CD14-positive monocyte (primary cell): Measurements from ENCODE around the gene GLMP. TPM values are rescaled to one million over a fixed set of nuclear protein-coding genes. Genes with fewer than 3 reads are reported as not detected.

Experiments
- DNase-seq, 3 donors: peaks; one replicate each; pipeline ENCODE4 v3.0.0-alpha.2; 2011 to 2022
- H2AFZ ChIP-seq: 2 replicates; pipeline ENCODE4 v1.6.0; 2012; ENCODE audit warnings: mild to moderate bottlenecking, low read depth, low read length, inconsistent platforms; ENCODE audit not compliant: insufficient read depth, poor library complexity, severe bottlenecking
- H3K27ac ChIP-seq, 2 donors: 1 replicate in 1 of 2; 2 replicates in 1 of 2; pipeline ENCODE4 v1.5.1; 2012 to 2013; ENCODE audit warnings: low read length in 2 of 2, control low read depth in 1 of 2, inconsistent platforms in 1 of 2, low read depth in 1 of 2, mild to moderate bottlenecking in 1 of 2
- H3K27me3 ChIP-seq, 2 donors: one replicate each; pipeline versions ENCODE4 v1.6.0 to v1.6.1; 2011 to 2013; ENCODE audit warnings: low read length in 2 of 2; ENCODE audit not compliant: control insufficient read depth in 2 of 2, insufficient read depth in 2 of 2
- H3K36me3 ChIP-seq, 2 donors: replicated peaks in 1 of 2; 1 replicate in 1 of 2; 2 replicates in 1 of 2; pipeline versions ENCODE4 v1.5.1 to v1.6.1; 2012 to 2013; ENCODE audit warnings: low read length in 2 of 2, control low read depth in 1 of 2, inconsistent platforms in 1 of 2, mild to moderate bottlenecking in 1 of 2; ENCODE audit not compliant: insufficient read depth in 2 of 2, control insufficient read depth in 1 of 2
- H3K4me1 ChIP-seq, 2 donors: 1 replicate in 1 of 2; 2 replicates in 1 of 2; pipeline versions ENCODE4 v1.5.1 to v1.6.1; 2012 to 2013; ENCODE audit warnings: low read length in 2 of 2, control low read depth in 1 of 2, inconsistent platforms in 1 of 2, mild to moderate bottlenecking in 1 of 2, moderate library complexity in 1 of 2; ENCODE audit not compliant: insufficient read depth in 2 of 2, control insufficient read depth in 1 of 2
- H3K4me2 ChIP-seq: replicated peaks from 2 replicates; pipeline ENCODE3; 2012; ENCODE audit warnings: low read length, moderate library complexity, mild to moderate bottlenecking; ENCODE audit not compliant: poor library complexity, severe bottlenecking; ENCODE audit errors: extremely low read depth
- H3K4me3 ChIP-seq, 3 experiments: fragments of 200-600 bp in 1 of 3; sonication (generic) in 1 of 3; replicated peaks in 1 of 3; 1 replicate in 2 of 3; 2 replicates in 1 of 3; pipeline ENCODE4 v1.5.1; 2011 to 2013; ENCODE audit warnings: low read length in 3 of 3, mild to moderate bottlenecking in 3 of 3, control low read depth in 2 of 3, low read depth in 2 of 3, inconsistent platforms in 1 of 3, moderate library complexity in 1 of 3
- H3K79me2 ChIP-seq: 2 replicates; pipeline ENCODE4 v1.6.0; 2012; ENCODE audit warnings: mild to moderate bottlenecking, control low read depth, inconsistent platforms, low read length, moderate library complexity; ENCODE audit not compliant: insufficient read depth
- H3K9ac ChIP-seq: 2 replicates; pipeline ENCODE4 v1.6.0; 2017; ENCODE audit warnings: low read length, mild to moderate bottlenecking; ENCODE audit not compliant: insufficient read depth, poor library complexity, severe bottlenecking
- H3K9me3 ChIP-seq, 2 donors: replicated peaks in 1 of 2; 1 replicate in 1 of 2; 2 replicates in 1 of 2; pipeline versions ENCODE4 v1.5.1 to v1.6.1; 2012 to 2013; ENCODE audit warnings: low read length in 2 of 2, control low read depth in 1 of 2; ENCODE audit not compliant: control insufficient read depth in 1 of 2, insufficient read depth in 1 of 2
- H4K20me1 ChIP-seq: 2 replicates; pipeline ENCODE4 v1.6.0; 2012; ENCODE audit warnings: mild to moderate bottlenecking, low read length, control low read depth, moderate library complexity; ENCODE audit not compliant: insufficient read depth
- H3K27ac Mint-ChIP-seq, 7 donors: one replicate each; pipeline ENCODE4 v1.8.0; 2020; ENCODE audit warnings: mild to moderate bottlenecking in 7 of 7, mixed read lengths in 7 of 7, moderate library complexity in 6 of 7, inconsistent platforms in 2 of 7
- H3K27me3 Mint-ChIP-seq, 3 donors: one replicate each; pipeline ENCODE4 v1.8.0; 2021 to 2022; ENCODE audit warnings: low read depth in 3 of 3, mild to moderate bottlenecking in 3 of 3, mixed read lengths in 3 of 3, moderate library complexity in 3 of 3, inconsistent platforms in 1 of 3
- H3K36me3 Mint-ChIP-seq, 2 donors: one replicate each; pipeline ENCODE4 v1.8.0; 2020; ENCODE audit warnings: mixed read lengths in 2 of 2, inconsistent platforms in 1 of 2, mild to moderate bottlenecking in 1 of 2
- H3K4me1 Mint-ChIP-seq: one replicate; pipeline ENCODE4 v1.8.0; 2020; ENCODE audit warnings: mild to moderate bottlenecking, mixed read lengths
- H3K4me3 Mint-ChIP-seq, 2 donors: one replicate each; pipeline ENCODE4 v1.8.0; 2020; ENCODE audit warnings: mild to moderate bottlenecking in 2 of 2, mixed read lengths in 2 of 2, moderate library complexity in 1 of 2
- H3K9me3 Mint-ChIP-seq, 7 donors: one replicate each; pipeline ENCODE4 v1.8.0; 2020 to 2022; ENCODE audit warnings: mixed read lengths in 7 of 7, mild to moderate bottlenecking in 6 of 7, moderate library complexity in 6 of 7, inconsistent platforms in 2 of 7
- WGBS: methylation state at CpG from one replicate; pipeline ENCODE4 v1.1.5; 2013; ENCODE audit warnings: missing lambda C conversion rate; ENCODE audit not compliant: insufficient coverage; 5-methylcytosine and 5-hydroxymethylcytosine counted together
- intact Hi-C, 2 donors: fragments of 100-400 bp; cut with micrococcal nuclease; formaldehyde crosslinking; loops; one replicate each; pipeline versions ENCODE4 v1.15.0 to v1.15.1; 2023
- polyA plus RNA-seq, 3 donors: library from polyadenylated mRNA; depleted of rRNA in 1 of 3; unstranded in 2 of 3; stranded (reverse) in 1 of 3; fragments of 300-500 nt in 2 of 3; fragments of >200 nt in 1 of 3; fragmentation: Illumina TruSeq in 2 of 3; gene quantifications; 1 replicate in 2 of 3; 2 replicates in 1 of 3; pipeline ENCODE4 v1.2.3, GENCODE V29; 2012 to 2021
- TF ChIP-seq, protein P1 (sequence below): fragments of 200-600 bp; IDR thresholded peaks from one replicate; pipeline ENCODE4 v1.8.0; 2022; ENCODE audit warnings: antibody characterized with exemption, mild to moderate bottlenecking

The GLMP gene
- polyA plus RNA-seq, 3 donors = 24.3 to 59.6 (median 34.7) TPM

GRCh38 chr1:156276532-156276931, 18.9 kb downstream of the GLMP start:
- TF ChIP-seq, protein P1, sequence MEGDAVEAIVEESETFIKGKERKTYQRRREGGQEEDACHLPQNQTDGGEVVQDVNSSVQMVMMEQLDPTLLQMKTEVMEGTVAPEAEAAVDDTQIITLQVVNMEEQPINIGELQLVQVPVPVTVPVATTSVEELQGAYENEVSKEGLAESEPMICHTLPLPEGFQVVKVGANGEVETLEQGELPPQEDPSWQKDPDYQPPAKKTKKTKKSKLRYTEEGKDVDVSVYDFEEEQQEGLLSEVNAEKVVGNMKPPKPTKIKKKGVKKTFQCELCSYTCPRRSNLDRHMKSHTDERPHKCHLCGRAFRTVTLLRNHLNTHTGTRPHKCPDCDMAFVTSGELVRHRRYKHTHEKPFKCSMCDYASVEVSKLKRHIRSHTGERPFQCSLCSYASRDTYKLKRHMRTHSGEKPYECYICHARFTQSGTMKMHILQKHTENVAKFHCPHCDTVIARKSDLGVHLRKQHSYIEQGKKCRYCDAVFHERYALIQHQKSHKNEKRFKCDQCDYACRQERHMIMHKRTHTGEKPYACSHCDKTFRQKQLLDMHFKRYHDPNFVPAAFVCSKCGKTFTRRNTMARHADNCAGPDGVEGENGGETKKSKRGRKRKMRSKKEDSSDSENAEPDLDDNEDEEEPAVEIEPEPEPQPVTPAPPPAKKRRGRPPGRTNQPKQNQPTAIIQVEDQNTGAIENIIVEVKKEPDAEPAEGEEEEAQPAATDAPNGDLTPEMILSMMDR = no peak
- no peaks in the 10 kb centered on the region for H3K27me3 ChIP-seq
- H3K4me1 ChIP-seq = peaks cover 60 to 63% of the 10 kb centered on the region in 2 donors
- peaks cover 50% of the 10 kb centered on the region for H3K4me1 Mint-ChIP-seq
- H2AFZ ChIP-seq = no peak overlapping the region
- H3K4me3 ChIP-seq = peak overlapping the region in 2 of 3 experiments; percentile 8 to 65
- peak overlapping the region; percentile 67 to 83 for H3K4me3 Mint-ChIP-seq
- peak in 2 of 3 donors; percentile 43 to 73 for DNase-seq
- H3K9me3 Mint-ChIP-seq = no peaks in the 10 kb centered on the region
- H3K79me2 ChIP-seq = peaks cover 55% of the 10 kb centered on the region
- H4K20me1 ChIP-seq = peaks cover 41% of the 10 kb centered on the region
- peaks cover 59 to 81% of the 10 kb centered on the region in 2 donors for H3K36me3 Mint-ChIP-seq
- intact Hi-C loops = loop anchor here in 1 of 2 donors (10.0 kb wide), 1 partner anchor 58 kb away; the partner anchor contains the start of genes CCT3 and TSACC
- H3K27ac ChIP-seq = peak overlapping the region; percentile 80 to 89
- no peaks in the 10 kb centered on the region for H3K27me3 Mint-ChIP-seq
- H3K36me3 ChIP-seq = peaks cover 65 to 73% of the 10 kb centered on the region in 2 donors
- no peaks in the 10 kb centered on the region for H3K9me3 ChIP-seq
- peak overlapping the region; percentile 85 to 95 (median 88) for H3K27ac Mint-ChIP-seq
- H3K9ac ChIP-seq = peak overlapping the region; percentile 32
- peak overlapping the region; percentile 73 for H3K4me2 ChIP-seq

DNA sequence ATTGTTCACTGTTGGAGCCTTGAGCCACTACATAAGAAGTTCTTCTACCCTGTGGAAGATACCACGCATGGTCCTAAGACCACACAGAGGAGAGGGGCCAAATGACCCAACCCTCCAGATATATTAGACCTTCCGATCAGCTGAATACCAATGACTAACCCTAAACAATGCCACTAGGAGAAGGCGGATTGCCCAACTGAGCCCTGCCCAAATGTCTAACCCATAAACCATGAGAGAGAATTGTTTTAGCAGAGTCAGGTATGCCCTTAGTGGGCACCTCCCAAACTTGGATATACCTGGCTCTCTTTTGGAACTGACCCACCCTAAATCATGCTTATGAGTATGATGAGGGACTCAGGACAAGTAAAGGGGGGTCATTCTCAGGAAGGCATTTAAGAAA, 25.2 kb downstream of the GLMP start:
- no peak overlapping the region for H3K4me3 Mint-ChIP-seq
- H4K20me1 ChIP-seq = peaks cover 37% of the 10 kb centered on the region
- intact Hi-C loops = loop anchor here in 1 of 2 donors (10.0 kb wide), 1 partner anchor 64 kb away; the partner anchor contains the start of genes CCT3 and TSACC
- TF ChIP-seq, protein P1 = no peak
- no peak overlapping the region for H3K9ac ChIP-seq
- no peaks in the 10 kb centered on the region for H3K27me3 ChIP-seq
- H3K27ac ChIP-seq = no peak overlapping the region
- H3K27ac Mint-ChIP-seq = peak overlapping the region in 1 of 7 donors; percentile 4
- peaks cover 86 to 97% of the 10 kb centered on the region in 2 donors for H3K36me3 Mint-ChIP-seq
- H3K79me2 ChIP-seq = peaks cover 18% of the 10 kb centered on the region
- H3K4me3 ChIP-seq = no peak overlapping the region
- peaks cover 0 to 2% of the 10 kb centered on the region in 2 donors for H3K4me1 ChIP-seq
- H3K36me3 ChIP-seq = peaks cover 93 to 100% of the 10 kb centered on the region in 2 donors
- H3K4me2 ChIP-seq = no peak overlapping the region
- no peak for DNase-seq
- H3K9me3 ChIP-seq = no peaks in the 10 kb centered on the region
- H2AFZ ChIP-seq = no peak overlapping the region
- H3K9me3 Mint-ChIP-seq = peaks cover 0 to 2% (median 0%) of the 10 kb centered on the region in 7 donors
- WGBS = no CpG with 5 or more reads among the region's 3 CpGs
- no peaks in the 10 kb centered on the region for H3K4me1 Mint-ChIP-seq
- peaks cover 0 to 2% (median 0%) of the 10 kb centered on the region in 3 donors for H3K27me3 Mint-ChIP-seq
